Muscle of leg (tissue), 11 donors: ENCODE measurements around the gene LINGO1. TPM values are rescaled to one million over a fixed set of nuclear protein-coding genes. Genes with fewer than 3 reads are reported as not detected.

Experiments used
- DNase-seq: peaks from one replicate; pipeline ENCODE4 v3.0.0; 2013
- H3K27ac ChIP-seq: one replicate; pipeline ENCODE4 v1.5.1; 2013; ENCODE audit warnings: mild to moderate bottlenecking, low read length, control low read depth
- H3K27me3 ChIP-seq: one replicate; pipeline ENCODE4 v1.6.1; 2013; ENCODE audit warnings: low read length; ENCODE audit not compliant: control insufficient read depth, insufficient read depth
- H3K36me3 ChIP-seq: one replicate; pipeline ENCODE4 v1.6.1; 2013; ENCODE audit warnings: low read length; ENCODE audit not compliant: control insufficient read depth, insufficient read depth
- H3K4me1 ChIP-seq: one replicate; pipeline ENCODE4 v1.6.1; 2013; ENCODE audit warnings: low read length; ENCODE audit not compliant: control insufficient read depth, insufficient read depth
- H3K4me3 ChIP-seq: one replicate; pipeline ENCODE4 v1.5.1; 2013; ENCODE audit warnings: low read length, control low read depth
- H3K9me3 ChIP-seq: replicated peaks from 2 replicates; pipeline ENCODE4 v1.6.1; 2013; ENCODE audit warnings: low read depth, low read length; ENCODE audit not compliant: control insufficient read depth
- WGBS: methylation state at CpG from one replicate; pipeline ENCODE4 v1.1.5; 2013; ENCODE audit warnings: missing lambda C conversion rate; ENCODE audit not compliant: insufficient coverage; 5-methylcytosine and 5-hydroxymethylcytosine counted together
- polyA plus RNA-seq, 8 donors: library from polyadenylated mRNA; unstranded; fragments of 120-200 nt; gene quantifications; one replicate each; pipeline versions ENCODE4 v1.2.1 to v1.2.3, GENCODE V29; 2013; ENCODE audit warnings: inconsistent platforms in 1 of 8, low replicate concordance in 1 of 8; ENCODE audit not compliant: insufficient read length in 8 of 8, insufficient read depth in 1 of 8
- total RNA-seq: library from RNA; stranded (reverse); fragments of 120-200 nt; gene quantifications from one replicate; pipeline ENCODE4 v1.2.4, GENCODE V29; 2013

The LINGO1 gene
- total and polyA plus RNA-seq, 9 donors = 1.5 to 15.1 (median 10.1) TPM

GRCh38 chr15:77564938-77565337 lies 67.8 kb downstream of the LINGO1 start:
- WGBS = 62% methylated on average over 9 of the region's 9 CpGs
- Histone ChIP-seq H3K27me3 (no peaks in the 10 kb centered on the region), H3K4me1 (peaks cover 17% of the 10 kb centered on the region)

GRCh38 chr15:77564341-77564740 lies 68.4 kb downstream of the LINGO1 start:
- H3K9me3 ChIP-seq = no peaks in the 10 kb centered on the region
- WGBS = 78% methylated on average over 1 of the region's 3 CpGs

More at GRCh38 chr15:77564938-77565337, 67.8 kb downstream of the LINGO1 start:
- no peak overlapping the region for H3K4me3 ChIP-seq
- H3K9me3 ChIP-seq = no peaks in the 10 kb centered on the region
- DNase-seq = no peak
- H3K27ac ChIP-seq = no peak overlapping the region
- H3K36me3 ChIP-seq = no peaks in the 10 kb centered on the region

GRCh38 chr15:77563623-77564156 lies 69.0 kb downstream of the LINGO1 start:
- Histone ChIP-seq H3K4me1 (peaks cover 5% of the 10 kb centered on the region), H3K9me3 (no peaks in the 10 kb centered on the region), H3K4me3 (no peak overlapping the region), H3K27me3 (no peaks in the 10 kb centered on the region), H3K27ac (no peak overlapping the region), H3K36me3 (no peaks in the 10 kb centered on the region)
- no peak for DNase-seq
- WGBS = 48% methylated on average over 6 of the region's 6 CpGs

More at GRCh38 chr15:77564341-77564740, 68.4 kb downstream of the LINGO1 start:
- H3K27ac ChIP-seq = no peak overlapping the region
- peaks cover 11% of the 10 kb centered on the region for H3K4me1 ChIP-seq
- no peaks in the 10 kb centered on the region for H3K27me3 ChIP-seq
- H3K4me3 ChIP-seq = no peak overlapping the region
- no peak for DNase-seq
- H3K36me3 ChIP-seq = no peaks in the 10 kb centered on the region

Other genes starting within 250 kb of the LINGO1 start
- 40.5 TPM for gene PEAK1, start 212.8 kb downstream of the LINGO1 start, total RNA-seq
- gene PEAK1, start 212.8 kb downstream of the LINGO1 start, polyA plus RNA-seq = 10 to 100 TPM; 19.9 to 43.7 (median 34.4) TPM
- 30.5 TPM for gene HMG20A, start 212.0 kb downstream of the LINGO1 start, total RNA-seq
- gene HMG20A, start 212.0 kb downstream of the LINGO1 start, polyA plus RNA-seq = 10 to 100 TPM; 34.8 to 51.4 (median 44.1) TPM